H9 (cell line): ENCODE data around the gene MRGPRF. TPM values are rescaled to one million over a fixed set of nuclear protein-coding genes. Genes with fewer than 3 reads are reported as not detected.
A peak's percentile ranks its signal among the peaks of the same experiment; 100 is the strongest.

ENCODE experiments used
- DNase-seq: peaks from one replicate; pipeline ENCODE4 v3.0.0-alpha.2; 2017
- H2AFZ ChIP-seq: one replicate; pipeline ENCODE4 v1.6.1; 2013; ENCODE audit warnings: mild to moderate bottlenecking, low read length, control low read depth, moderate library complexity
- H2AK5ac ChIP-seq: 2 replicates; pipeline ENCODE4 v1.6.1; 2013; ENCODE audit warnings: low read length, control low read depth, mixed read lengths; ENCODE audit not compliant: insufficient read length
- H2BK120ac ChIP-seq: one replicate; pipeline ENCODE4 v1.6.1; 2013; ENCODE audit warnings: low read depth, mild to moderate bottlenecking, low read length, control low read depth, inconsistent platforms; ENCODE audit not compliant: poor library complexity, severe bottlenecking
- H2BK12ac ChIP-seq: 2 replicates; pipeline ENCODE4 v1.6.1; 2013; ENCODE audit warnings: low read length, control low read depth, mixed read lengths, low read depth; ENCODE audit not compliant: insufficient read length
- H2BK15ac ChIP-seq: 2 replicates; pipeline ENCODE4 v1.6.1; 2013; ENCODE audit warnings: low read depth, low read length, control low read depth
- H2BK20ac ChIP-seq: one replicate; pipeline ENCODE4 v1.6.1; 2013; ENCODE audit warnings: low read depth, mild to moderate bottlenecking, low read length, control low read depth, inconsistent platforms; ENCODE audit not compliant: poor library complexity, severe bottlenecking
- H2BK5ac ChIP-seq: 2 replicates; pipeline ENCODE4 v1.6.1; 2013; ENCODE audit warnings: low read length, control low read depth, mixed read lengths; ENCODE audit not compliant: insufficient read length
- H3K14ac ChIP-seq: 2 replicates; pipeline ENCODE4 v1.6.1; 2013; ENCODE audit warnings: low read length, control low read depth; ENCODE audit not compliant: insufficient read depth
- H3K18ac ChIP-seq: 2 replicates; pipeline ENCODE4 v1.6.1; 2013; ENCODE audit warnings: low read depth, mild to moderate bottlenecking, mixed read lengths, low read length, control low read depth; ENCODE audit not compliant: insufficient read length
- H3K23ac ChIP-seq: 2 replicates; pipeline ENCODE4 v1.6.1; 2013; ENCODE audit warnings: low read length, control low read depth, mixed read lengths, low read depth; ENCODE audit not compliant: insufficient read length
- H3K23me2 ChIP-seq: 2 replicates; pipeline ENCODE4 v1.6.1; 2013; ENCODE audit warnings: low read depth, mild to moderate bottlenecking, mixed read lengths, low read length, control low read depth; ENCODE audit not compliant: insufficient read length, poor library complexity, severe bottlenecking
- H3K27ac ChIP-seq: 2 replicates; pipeline ENCODE4 v1.5.1; 2013; ENCODE audit warnings: low read length, control low read depth, mixed read lengths, low read depth; ENCODE audit not compliant: insufficient read length
- H3K27me3 ChIP-seq: 2 replicates; pipeline ENCODE4 v1.6.1; 2013; ENCODE audit warnings: low read length, control low read depth, inconsistent platforms; ENCODE audit not compliant: insufficient read depth
- H3K4ac ChIP-seq: 2 replicates; pipeline ENCODE4 v1.6.1; 2013; ENCODE audit warnings: low read depth, mild to moderate bottlenecking, control low read depth, inconsistent platforms, low read length, moderate library complexity
- H3K4me1 ChIP-seq: 2 replicates; pipeline ENCODE4 v1.6.1; 2013; ENCODE audit warnings: low read length, control low read depth, inconsistent platforms; ENCODE audit not compliant: insufficient read depth
- H3K4me2 ChIP-seq: 2 replicates; pipeline ENCODE4 v1.6.1; 2013; ENCODE audit warnings: low read length, control low read depth, mixed read lengths; ENCODE audit not compliant: insufficient read length, insufficient read depth
- H3K56ac ChIP-seq: 2 replicates; pipeline ENCODE4 v1.6.1; 2013; ENCODE audit warnings: low read depth, mild to moderate bottlenecking, mixed read lengths, low read length, control low read depth; ENCODE audit not compliant: insufficient read length
- H3K79me1 ChIP-seq: 2 replicates; pipeline ENCODE4 v1.6.1; 2013; ENCODE audit warnings: low read depth, mild to moderate bottlenecking, moderate library complexity, low read length, control low read depth, inconsistent platforms; ENCODE audit not compliant: insufficient read depth, poor library complexity, severe bottlenecking
- H3K79me2 ChIP-seq: 2 replicates; pipeline ENCODE4 v1.6.1; 2013; ENCODE audit warnings: low read length, control low read depth, inconsistent platforms; ENCODE audit not compliant: insufficient read depth
- H3K9ac ChIP-seq: 2 replicates; pipeline ENCODE4 v1.6.1; 2013; ENCODE audit warnings: low read length, control low read depth, mixed read lengths; ENCODE audit not compliant: insufficient read length; ENCODE audit errors: extremely low read depth
- H3K9me3 ChIP-seq: one replicate; pipeline ENCODE4 v1.6.1; 2013; ENCODE audit warnings: low read depth, low read length, inconsistent platforms; ENCODE audit not compliant: control insufficient read depth
- H3T11ph ChIP-seq: one replicate; pipeline ENCODE4 v1.6.1; 2013; ENCODE audit warnings: mild to moderate bottlenecking, low read length, control low read depth, inconsistent platforms
- H4K20me1 ChIP-seq: one replicate; pipeline ENCODE4 v1.6.1; 2013; ENCODE audit not compliant: control insufficient read depth, insufficient read length, insufficient read depth
- H4K5ac ChIP-seq: 2 replicates; pipeline ENCODE4 v1.6.1; 2013; ENCODE audit warnings: low read depth, mild to moderate bottlenecking, mixed read lengths, low read length, control low read depth; ENCODE audit not compliant: insufficient read length
- H4K8ac ChIP-seq: replicated peaks from 2 replicates; pipeline ENCODE4 v1.6.1; 2013; ENCODE audit warnings: low read length, control low read depth, mixed read lengths, low read depth; ENCODE audit not compliant: insufficient read length
- H4K91ac ChIP-seq: 2 replicates; pipeline ENCODE4 v1.6.1; 2013; ENCODE audit warnings: low read depth, mild to moderate bottlenecking, moderate library complexity, mixed read lengths, low read length, control low read depth; ENCODE audit not compliant: insufficient read length
- H3K27ac Mint-ChIP-seq, 3 experiments: 2 replicates in 2 of 3; 3 replicates in 1 of 3; pipeline ENCODE4 v1.8.0; 2020 to 2021; ENCODE audit warnings: mixed read lengths in 3 of 3, mild to moderate bottlenecking in 1 of 3, moderate library complexity in 1 of 3
- H3K27me3 Mint-ChIP-seq: 2 replicates; pipeline ENCODE4 v1.8.0; 2021; ENCODE audit warnings: low read depth, mild to moderate bottlenecking, moderate library complexity, mixed read lengths
- H3K36me3 Mint-ChIP-seq, 3 experiments: 2 replicates in 2 of 3; 3 replicates in 1 of 3; pipeline ENCODE4 v1.8.0; 2020 to 2021; ENCODE audit warnings: low read depth in 3 of 3, mixed read lengths in 3 of 3; ENCODE audit not compliant: insufficient read depth in 1 of 3
- H3K4me1 Mint-ChIP-seq, 2 experiments: 2 replicates each; pipeline ENCODE4 v1.8.0; 2020; ENCODE audit warnings: mixed read lengths in 2 of 2
- H3K4me3 Mint-ChIP-seq, 2 experiments: 2 replicates in 1 of 2; 3 replicates in 1 of 2; pipeline ENCODE4 v1.8.0; 2020 to 2021; ENCODE audit warnings: mild to moderate bottlenecking in 2 of 2, mixed read lengths in 2 of 2, moderate library complexity in 1 of 2
- H3K9me3 Mint-ChIP-seq, 2 experiments: 2 replicates in 1 of 2; 3 replicates in 1 of 2; pipeline ENCODE4 v1.8.0; 2020; ENCODE audit warnings: mild to moderate bottlenecking in 2 of 2, mixed read lengths in 2 of 2, moderate library complexity in 1 of 2
- CTCF ChIP-seq: fragments of 200-600 bp; sonication (generic); conservative IDR thresholded peaks from 3 replicates; pipeline ENCODE4 v1.8.0; 2021; ENCODE audit warnings: antibody characterized with exemption, mild to moderate bottlenecking
- WGBS: extraction: QIAGEN DNeasy Blood & Tissue Kit; methylation state at CpG from one replicate; pipeline ENCODE4 v1.1.7; 2013; ENCODE audit warnings: missing lambda C conversion rate, low lambda C conversion rate, mixed read lengths; ENCODE audit not compliant: insufficient read length; ENCODE audit errors: extremely low coverage; 5-methylcytosine and 5-hydroxymethylcytosine counted together
- total RNA-seq: library from RNA; stranded (reverse); gene quantifications from 2 replicates; pipeline ENCODE4 v1.2.1, GENCODE V29; 2021

Gene MRGPRF
- total RNA-seq, 1 experiment from 2014 or later = 4.0 TPM

GRCh38 chr11:69061713-69062053 lies 48.6 kb upstream of the MRGPRF start:
- Histone ChIP-seq H2BK15ac (no peak overlapping the region), H4K8ac (no peak overlapping the region), H3K4me2 (no peak overlapping the region), H2BK120ac (no peak overlapping the region), H2BK5ac (no peak overlapping the region), H3K14ac (no peak overlapping the region), H4K5ac (no peak overlapping the region), H3K23ac (no peak overlapping the region), H3K4me1 (no peaks in the 10 kb centered on the region), H4K91ac (no peak overlapping the region), H2AFZ (no peak overlapping the region), H3T11ph (no peak overlapping the region), H3K4ac (no peak overlapping the region), H3K79me2 (no peaks in the 10 kb centered on the region; the same call in 1 of the 2 replicates), H2BK20ac (no peak overlapping the region), H3K23me2 (no peaks in the 10 kb centered on the region), H3K9ac (no peak overlapping the region), H3K27ac (no peak overlapping the region), H3K9me3 (no peaks in the 10 kb centered on the region), H3K56ac (no peak overlapping the region), H2AK5ac (no peak overlapping the region), H4K20me1 (peaks cover 4% of the 10 kb centered on the region), H3K18ac (no peak overlapping the region), H3K27me3 (no peaks in the 10 kb centered on the region), H2BK12ac (no peak overlapping the region), H3K79me1 (no peaks in the 10 kb centered on the region)
- no peaks in the 10 kb centered on the region for H3K27me3 Mint-ChIP-seq
- DNase-seq = no peak
- WGBS = no CpG with 5 or more reads among the region's 4 CpGs
- no peak for TF ChIP-seq CTCF
- H3K36me3 Mint-ChIP-seq = peaks cover 3 to 25% (median 6%) of the 10 kb centered on the region in 3 experiments; a peak in 5 of 7 replicates
- no peak overlapping the region for H3K4me3 Mint-ChIP-seq
- H3K4me1 Mint-ChIP-seq = 0 out of 4 replicates have a peak, but pooled peaks cover 0 to 2% of the 10 kb centered on the region in 2 experiments
- H3K9me3 Mint-ChIP-seq = no peaks in the 10 kb centered on the region
- H3K27ac Mint-ChIP-seq = peak overlapping the region in 2 of 3 experiments; percentile 12 to 73; a peak in 4 of 7 replicates
